Coronary artery (tissue), 2 donors: ENCODE results near the gene ELMO3.

Source experiments
- DNase-seq: peaks from one replicate; pipeline ENCODE4 v3.0.0-alpha.2; 2017; ENCODE audit warnings: low spot score
- H3K27ac ChIP-seq, 2 donors: fragments of 200-600 bp; sonication (generic); one replicate each; pipeline ENCODE4 v1.5.1; 2016 to 2019
- H3K4me3 ChIP-seq: fragments of 200-600 bp; sonication (generic); 2 replicates; pipeline ENCODE4 v1.5.1; 2016; ENCODE audit warnings: mild to moderate bottlenecking, moderate library complexity
- CTCF ChIP-seq: fragments of 200-600 bp; sonication (generic); IDR thresholded peaks from one replicate; pipeline ENCODE4 v1.5.1; 2019; ENCODE audit warnings: antibody characterized with exemption

The ELMO3 gene

GRCh38 chr16:67165121-67166078 is 33.5 kb upstream of the ELMO3 start:
- Histone ChIP-seq H3K4me3 (peak overlapping the region; percentile 69), H3K27ac (peak overlapping the region; percentile 63 to 91)
- no peak for DNase-seq
- no peak for TF ChIP-seq CTCF

- TF ChIP-seq CTCF, result no peak
- no peak for DNase-seq
- peak overlapping the region; percentile 69 for H3K4me3 ChIP-seq
- H3K27ac ChIP-seq, result peak overlapping the region in 1 of 2 donors; percentile 91
These were observed 32.8 kb upstream of the ELMO3 start for GRCh38 chr16:67166110-67166547.

GRCh38 chr16:67166598-67167168 is 32.2 kb upstream of the ELMO3 start:
- no peak for DNase-seq
- H3K27ac ChIP-seq, result peak overlapping the region in 1 of 2 donors; percentile 33
- no peak overlapping the region for H3K4me3 ChIP-seq
- TF ChIP-seq CTCF, result no peak

- DNase-seq, result no peak
- Histone ChIP-seq H3K27ac (no peak overlapping the region), H3K4me3 (no peak overlapping the region)
- no peak for TF ChIP-seq CTCF
These were observed 31.3 kb upstream of the ELMO3 start for GRCh38 chr16:67167588-67167987.

- no peak for DNase-seq
- TF ChIP-seq CTCF, result no peak
- Histone ChIP-seq H3K27ac (peak overlapping the region; percentile 87 to 98), H3K4me3 (no peak overlapping the region)
These were observed 29.9 kb upstream of the ELMO3 start for GRCh38 chr16:67169011-67169451.

GRCh38 chr16:67169642-67170167 is 29.2 kb upstream of the ELMO3 start:
- peak overlapping the region; percentile 76 for H3K4me3 ChIP-seq
- DNase-seq, result no peak
- peak; percentile 32 for TF ChIP-seq CTCF
- H3K27ac ChIP-seq, result peak overlapping the region; percentile 87 to 98
